Osteocyte (in vitro differentiated cells): ENCODE results near the gene MBD6. TPM values are rescaled to one million over a fixed set of nuclear protein-coding genes. Genes with fewer than 3 reads are reported as not detected.
"Not testable (repeated sequence)": the region's sequence is repeated elsewhere in the genome, so short reads cannot be mapped to it uniquely, and the experiment has no call there.

Experiments
- DNase-seq: peaks from one replicate; pipeline ENCODE4 v3.0.0; 2021; ENCODE audit warnings: mixed read lengths; ENCODE audit not compliant: unreplicated experiment; ENCODE audit errors: extremely low spot score
- H3K27ac Mint-ChIP-seq: one replicate; pipeline ENCODE4 v1.8.0; 2021; ENCODE audit warnings: mild to moderate bottlenecking, mixed read lengths; ENCODE audit not compliant: unreplicated experiment
- H3K27me3 Mint-ChIP-seq: one replicate; pipeline ENCODE4 v1.8.0; 2021; ENCODE audit warnings: mixed read lengths; ENCODE audit not compliant: unreplicated experiment
- H3K36me3 Mint-ChIP-seq: one replicate; pipeline ENCODE4 v1.8.0; 2021; ENCODE audit warnings: mixed read lengths; ENCODE audit not compliant: unreplicated experiment
- H3K4me1 Mint-ChIP-seq: one replicate; pipeline ENCODE4 v1.8.0; 2021; ENCODE audit warnings: mixed read lengths; ENCODE audit not compliant: unreplicated experiment
- H3K4me3 Mint-ChIP-seq: one replicate; pipeline ENCODE4 v1.8.0; 2021; ENCODE audit warnings: mild to moderate bottlenecking, moderate library complexity, mixed read lengths; ENCODE audit not compliant: unreplicated experiment
- H3K9me3 Mint-ChIP-seq: one replicate; pipeline ENCODE4 v1.8.0; 2021; ENCODE audit warnings: mixed read lengths; ENCODE audit not compliant: unreplicated experiment
- CTCF ChIP-seq: fragments of 200-600 bp; sonication (generic); IDR thresholded peaks from 2 replicates; pipeline ENCODE4 v1.5.0; 2021; ENCODE audit warnings: antibody characterized with exemption, mild to moderate bottlenecking, moderate library complexity
- total RNA-seq: library from RNA; stranded (reverse); gene quantifications from 2 replicates; pipeline ENCODE4 v1.2.1, GENCODE V29; 2021

MBD6 gene
- total RNA-seq, 1 donor from 2014 or later, result 104 TPM

DNA sequence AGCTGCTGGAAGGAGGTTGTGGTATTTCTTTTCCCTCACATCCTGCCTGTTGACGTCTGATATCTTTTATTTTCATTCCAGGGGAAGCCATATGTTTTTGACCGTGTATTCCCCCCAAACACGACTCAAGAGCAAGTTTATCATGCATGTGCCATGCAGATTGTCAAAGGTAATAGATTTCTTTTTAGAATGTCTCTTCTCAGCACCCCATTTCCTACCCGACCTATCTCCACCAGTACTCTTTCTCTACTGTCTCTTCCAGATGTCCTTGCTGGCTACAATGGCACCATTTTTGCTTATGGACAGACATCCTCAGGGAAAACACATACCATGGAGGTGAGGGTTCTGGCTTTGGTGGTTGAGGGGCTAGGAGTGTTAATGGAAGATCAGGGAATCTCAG lies 40.7 kb downstream of the MBD6 start:
- H3K4me3 Mint-ChIP-seq, result no peak overlapping the region

GRCh38 chr12:57564178-57564740 lies 41.6 kb downstream of the MBD6 start:
- TF ChIP-seq CTCF, result no peak
- H3K36me3 Mint-ChIP-seq, result no peaks in the 10 kb centered on the region
- no peaks in the 10 kb centered on the region for H3K4me1 Mint-ChIP-seq
- no peak overlapping the region for H3K27ac Mint-ChIP-seq
- H3K9me3 Mint-ChIP-seq, result no peaks in the 10 kb centered on the region
- no peak for DNase-seq
- H3K4me3 Mint-ChIP-seq, result no peak overlapping the region
- peaks cover 37% of the 10 kb centered on the region for H3K27me3 Mint-ChIP-seq

More for the DNA sequence above, 40.7 kb downstream of the MBD6 start:
- no peaks in the 10 kb centered on the region for H3K36me3 Mint-ChIP-seq
- peaks cover 37% of the 10 kb centered on the region for H3K27me3 Mint-ChIP-seq
- no peak overlapping the region for H3K27ac Mint-ChIP-seq
- no peaks in the 10 kb centered on the region for H3K4me1 Mint-ChIP-seq
- no peak for DNase-seq
- no peak for TF ChIP-seq CTCF
- H3K9me3 Mint-ChIP-seq, result no peaks in the 10 kb centered on the region

- DNase-seq, result no peak
- Mint-ChIP-seq H3K4me1 (no peaks in the 10 kb centered on the region), H3K9me3 (no peaks in the 10 kb centered on the region), H3K4me3 (no peak overlapping the region), H3K27me3 (peaks cover 12% of the 10 kb centered on the region), H3K27ac (no peak overlapping the region), H3K36me3 (no peaks in the 10 kb centered on the region)
- TF ChIP-seq CTCF, result no peak
Observed at GRCh38 chr12:57568838-57569237, 46.2 kb downstream of the MBD6 start.

DNA sequence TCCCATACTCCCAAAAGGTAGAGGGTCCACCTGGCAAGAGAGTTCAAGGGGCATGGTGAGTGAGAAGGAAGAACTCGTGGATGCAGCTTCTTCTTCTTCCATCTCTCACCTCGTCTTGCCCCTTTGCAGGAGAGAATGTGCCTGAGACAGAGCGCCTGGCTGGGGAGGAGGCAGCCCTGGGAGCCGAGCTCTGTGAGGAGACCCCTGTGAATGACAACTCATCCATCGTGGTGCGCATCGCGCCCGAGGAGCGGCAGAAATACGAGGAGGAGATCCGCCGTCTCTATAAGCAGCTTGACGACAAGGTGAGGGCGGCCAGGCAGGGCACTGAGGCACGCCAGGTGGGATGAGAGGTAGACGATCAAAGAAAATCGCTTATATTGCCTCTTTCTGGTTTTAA lies 47.2 kb downstream of the MBD6 start:
- Mint-ChIP-seq H3K9me3 (no peaks in the 10 kb centered on the region), H3K36me3 (no peaks in the 10 kb centered on the region), H3K4me1 (no peaks in the 10 kb centered on the region), H3K27me3 (peaks cover 3% of the 10 kb centered on the region), H3K4me3 (no peak overlapping the region), H3K27ac (no peak overlapping the region)
- TF ChIP-seq CTCF, result no peak
- DNase-seq, result no peak

GRCh38 chr12:57570438-57570837 lies 47.8 kb downstream of the MBD6 start:
- not testable (repeated sequence) for H3K27ac Mint-ChIP-seq, DNase-seq, H3K27me3 Mint-ChIP-seq, H3K9me3 Mint-ChIP-seq, H3K36me3 Mint-ChIP-seq, H3K4me3 Mint-ChIP-seq, H3K4me1 Mint-ChIP-seq
